ENCODE measurements around the gene TGM5.
"Not testable (repeated sequence)": the region's sequence is repeated elsewhere in the genome, so short reads cannot be mapped to it uniquely, and the experiment has no call there.

The TGM5 gene

DNA sequence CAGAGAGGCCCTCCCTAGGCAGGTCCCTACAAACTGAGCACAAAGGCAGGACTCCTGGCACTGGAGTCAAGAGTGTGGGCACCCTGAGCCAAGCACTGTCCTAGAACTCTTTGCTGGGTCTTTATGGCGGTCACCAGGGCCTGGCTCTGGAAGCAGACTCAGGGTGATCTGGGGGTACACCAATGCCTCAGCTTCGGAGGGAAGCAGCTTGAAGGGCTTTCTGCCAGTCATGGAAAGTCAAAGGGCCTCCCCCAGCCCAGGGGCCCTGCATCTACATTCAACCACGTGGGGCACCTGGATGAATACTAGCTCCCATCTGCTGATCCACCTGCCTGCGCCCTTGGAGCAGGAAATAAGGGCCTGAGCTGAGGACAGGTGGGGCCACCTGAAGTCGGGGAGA lies 53.3 kb downstream of the TGM5 start:
- DNase-seq, result no peak

DNA sequence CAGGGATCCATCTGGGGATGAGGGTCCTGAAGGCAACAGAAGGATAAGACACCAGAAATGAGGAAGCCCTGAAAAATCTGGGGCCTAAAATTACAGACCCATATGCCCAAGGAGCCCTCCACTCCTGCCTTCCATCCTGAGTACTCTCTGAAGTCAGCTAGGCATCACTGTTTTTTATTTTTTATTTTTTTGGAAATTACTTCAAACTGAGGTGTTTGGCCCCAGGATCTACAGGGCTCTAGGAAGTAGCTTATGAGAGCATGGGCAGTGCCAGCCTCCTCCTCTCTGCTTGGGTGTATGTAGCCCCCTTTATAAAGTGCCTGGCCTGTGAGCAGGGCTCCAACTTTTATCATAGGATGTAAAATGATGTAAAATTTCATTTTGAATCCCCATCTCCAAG lies 53.8 kb downstream of the TGM5 start:
- DNase-seq, result no peak

DNA sequence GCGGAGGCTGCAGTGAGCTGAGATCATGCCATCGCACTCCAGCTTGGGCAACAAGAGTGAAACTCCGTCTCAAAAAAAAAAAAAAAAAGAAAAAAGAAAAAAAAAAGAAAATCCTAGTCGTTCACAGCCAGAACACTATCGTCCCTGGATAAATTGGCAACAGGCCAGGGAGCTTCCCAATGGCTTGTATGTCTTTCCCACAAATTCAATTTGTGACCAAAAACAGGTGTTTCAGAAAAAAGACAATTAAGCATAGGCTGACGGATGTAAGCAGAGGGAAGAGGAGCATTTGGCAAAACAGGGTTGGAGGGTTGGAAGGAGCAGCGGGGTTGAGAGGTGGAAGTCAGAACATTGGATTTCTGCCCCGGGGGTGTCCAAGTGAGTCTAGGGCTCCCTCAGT lies 54.4 kb downstream of the TGM5 start:
- no peak for DNase-seq

DNA sequence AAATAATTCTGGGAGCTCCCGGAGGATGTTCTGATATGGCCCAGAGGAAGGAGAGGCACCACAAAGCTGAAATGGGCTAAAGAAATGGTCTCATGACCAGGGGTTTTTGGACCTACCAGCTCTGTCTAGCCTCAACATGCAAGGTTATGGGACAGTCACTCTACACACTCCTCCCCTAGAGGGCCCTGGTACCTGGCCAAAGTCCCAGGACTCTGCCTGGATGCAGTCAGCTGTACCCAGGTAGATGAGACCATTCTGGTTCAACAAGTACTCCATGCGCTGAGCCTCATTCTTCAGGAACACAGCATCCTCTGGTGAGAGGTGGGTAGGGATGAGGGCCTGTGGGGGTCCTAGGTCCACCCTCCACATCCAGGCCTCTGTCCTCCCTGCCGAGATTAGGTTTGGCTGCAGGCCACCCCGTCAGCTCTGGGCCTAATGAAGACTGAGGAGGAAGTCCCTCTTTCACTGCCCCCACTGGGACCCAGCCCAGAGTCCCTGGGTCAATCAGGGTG lies 55.4 kb downstream of the TGM5 start:
- no peak for DNase-seq

DNA sequence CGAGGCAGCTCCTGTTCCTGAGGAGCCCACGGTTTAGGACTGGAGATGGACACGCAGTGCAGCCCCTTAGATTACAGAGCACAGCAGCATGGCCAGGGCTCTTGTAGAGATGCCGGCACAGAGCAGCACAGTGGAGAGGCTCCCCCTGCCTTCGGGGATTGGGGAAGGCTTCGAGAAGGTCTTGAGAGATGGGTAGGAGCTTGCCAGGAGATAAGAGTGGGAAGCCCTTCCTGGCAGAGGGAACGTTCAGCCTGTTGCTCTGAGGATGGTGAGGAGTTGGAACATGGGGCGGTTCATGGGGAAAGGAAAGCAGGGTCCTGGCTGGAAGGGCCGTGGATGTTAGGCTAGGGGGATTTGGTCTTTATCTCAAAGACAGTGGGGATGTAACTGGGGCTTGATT lies 55.9 kb downstream of the TGM5 start:
- no peak for DNase-seq

DNA sequence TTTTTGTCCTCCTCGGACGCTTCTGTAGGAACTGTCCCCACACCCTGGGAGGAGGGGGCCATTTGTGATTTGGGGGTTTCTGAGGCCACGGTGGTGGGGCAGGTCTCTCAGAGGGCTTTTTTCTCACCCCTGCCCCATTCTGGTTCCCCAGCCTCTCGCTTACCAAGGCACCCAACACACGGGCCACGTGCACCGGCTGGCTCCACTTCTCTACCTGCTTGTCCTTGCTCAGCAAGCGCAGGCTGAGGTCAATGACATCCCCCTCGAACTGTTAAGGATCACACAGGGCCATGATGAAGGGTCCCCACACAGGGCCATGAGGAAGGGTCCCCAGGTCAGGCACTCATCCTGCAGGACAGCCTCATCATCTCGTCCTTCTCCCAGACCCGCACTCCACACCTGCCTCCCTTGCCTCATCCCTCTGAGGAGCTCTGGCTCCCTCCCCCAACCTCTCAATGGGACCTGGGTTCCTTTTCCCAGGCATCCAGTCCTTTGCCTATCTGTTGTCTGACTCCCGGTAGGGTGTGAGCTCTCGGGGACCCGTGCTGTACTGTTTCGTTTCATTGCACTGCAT lies 56.5 kb downstream of the TGM5 start:
- DNase-seq, result no peak

DNA sequence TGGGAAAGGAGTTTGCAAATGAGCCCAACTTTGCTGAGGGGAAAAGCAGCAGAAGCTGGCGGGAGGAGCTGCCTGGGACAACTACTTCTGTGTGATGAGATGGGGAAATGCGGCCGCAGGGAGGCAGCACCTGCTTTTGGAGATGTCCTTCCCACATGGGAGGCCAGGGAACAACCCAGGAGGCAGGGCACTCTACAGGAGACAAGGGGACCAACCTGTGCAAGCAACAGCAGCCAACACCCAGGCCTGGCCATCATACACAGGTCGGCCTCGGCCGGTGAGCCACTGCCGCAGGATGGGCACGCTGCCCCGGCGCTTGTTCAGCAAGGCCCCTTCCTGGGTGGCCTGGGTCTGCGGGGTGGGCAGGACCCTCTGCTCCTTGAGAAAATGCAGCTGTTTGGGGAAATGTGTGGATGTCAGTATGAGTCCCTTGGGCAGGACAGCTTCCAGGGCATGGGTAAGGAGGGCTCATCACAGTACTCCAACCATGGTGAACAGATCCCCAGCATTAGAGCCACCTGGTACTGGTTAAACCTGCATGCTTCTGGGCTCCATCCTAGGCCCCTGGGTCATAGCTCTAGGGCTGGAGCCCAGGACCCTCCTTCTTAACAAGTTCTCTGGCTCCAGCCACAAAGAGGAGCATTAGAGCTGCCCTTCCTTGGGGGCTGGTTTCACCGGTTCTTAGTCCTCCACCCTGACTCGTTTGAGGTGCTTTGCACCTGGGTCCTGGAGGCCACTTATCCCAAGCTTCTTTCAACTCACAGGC lies 57.5 kb downstream of the TGM5 start:
- DNase-seq, result no peak

DNA sequence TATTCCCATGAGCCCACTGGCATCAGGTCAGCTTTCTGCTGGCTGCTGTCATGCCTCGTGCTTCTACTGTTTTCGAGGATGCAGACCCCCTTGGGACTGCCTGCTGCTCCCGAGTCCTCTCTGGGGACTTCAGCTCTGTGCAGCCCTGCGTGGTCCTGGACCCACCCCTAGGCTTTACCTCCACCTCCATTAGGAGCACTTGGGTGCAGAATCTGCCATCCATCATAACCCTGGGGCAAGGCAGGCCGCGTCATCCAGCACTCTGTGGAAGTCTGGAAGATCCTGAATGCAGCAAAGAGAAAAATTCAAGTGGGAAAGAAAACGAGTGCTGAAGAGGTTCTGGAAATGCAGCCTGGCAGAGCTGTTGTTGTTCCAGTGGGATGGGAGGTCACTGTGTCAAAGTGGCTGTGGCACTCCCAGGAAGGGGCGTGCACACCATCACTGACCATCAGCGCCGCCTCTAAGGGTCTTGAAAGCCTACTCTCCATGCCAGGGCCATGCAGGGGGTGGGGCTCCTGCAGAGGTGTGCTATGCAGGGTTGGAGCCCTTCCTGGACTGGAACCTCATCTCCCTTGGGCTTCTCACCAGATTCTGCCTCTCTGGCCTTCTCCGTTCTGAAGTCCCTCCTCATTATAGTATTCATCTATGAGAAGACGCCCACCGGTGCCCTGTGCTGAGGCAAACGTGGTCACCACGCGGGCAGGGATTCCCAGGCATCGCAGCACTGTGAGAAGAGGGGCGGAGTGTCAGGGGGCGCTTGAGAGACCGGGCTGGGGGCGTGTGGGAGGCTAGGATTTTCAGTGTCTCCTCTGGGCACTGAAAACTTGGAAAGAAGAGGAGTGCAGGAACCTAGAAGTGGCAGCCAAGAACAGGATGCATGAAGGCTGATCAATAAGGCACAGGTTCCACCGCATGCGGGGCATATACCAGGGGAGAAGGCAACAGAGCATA lies 58.4 kb downstream of the TGM5 start:
- DNase-seq, result no peak

DNA sequence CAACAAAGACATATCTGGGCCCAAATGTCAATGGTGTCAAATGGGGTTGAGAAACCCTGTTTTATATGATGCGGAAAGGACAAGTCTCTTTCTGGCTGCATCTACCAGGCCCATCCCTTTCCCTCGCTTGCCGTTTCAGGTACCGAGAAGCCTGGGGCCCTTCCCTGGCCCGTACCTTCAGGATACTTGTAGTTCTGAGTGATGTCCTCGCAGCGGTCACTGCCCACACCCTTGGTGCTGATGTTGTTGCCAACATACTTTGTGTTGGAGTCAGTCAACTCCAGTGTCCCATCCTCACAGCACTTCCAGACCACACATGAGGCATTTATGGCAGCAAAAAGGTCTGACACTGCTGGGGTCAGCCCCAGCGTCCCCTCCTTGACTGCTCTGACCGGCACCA lies 59.7 kb downstream of the TGM5 start:
- no peak for DNase-seq

DNA sequence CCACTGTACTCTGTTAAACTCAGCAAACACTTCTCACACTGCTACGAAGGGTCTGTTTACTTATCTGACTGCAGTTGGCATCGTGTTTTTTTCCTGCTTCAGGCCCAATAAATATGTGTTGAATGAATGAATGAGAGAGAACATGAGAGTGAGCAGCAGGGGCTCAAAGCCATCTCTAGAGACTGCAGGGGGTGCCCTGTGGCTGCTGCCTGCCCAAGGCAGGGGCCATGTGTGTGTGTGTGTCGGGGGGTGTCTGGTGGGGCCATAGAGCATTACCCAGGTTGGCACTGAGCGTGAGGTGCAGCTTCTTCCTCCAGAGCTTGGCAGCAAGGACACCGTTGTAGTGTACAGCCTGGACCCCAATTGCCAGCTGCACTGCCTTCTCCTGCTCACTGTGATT lies 60.7 kb downstream of the TGM5 start:
- DNase-seq, result no peak

DNA sequence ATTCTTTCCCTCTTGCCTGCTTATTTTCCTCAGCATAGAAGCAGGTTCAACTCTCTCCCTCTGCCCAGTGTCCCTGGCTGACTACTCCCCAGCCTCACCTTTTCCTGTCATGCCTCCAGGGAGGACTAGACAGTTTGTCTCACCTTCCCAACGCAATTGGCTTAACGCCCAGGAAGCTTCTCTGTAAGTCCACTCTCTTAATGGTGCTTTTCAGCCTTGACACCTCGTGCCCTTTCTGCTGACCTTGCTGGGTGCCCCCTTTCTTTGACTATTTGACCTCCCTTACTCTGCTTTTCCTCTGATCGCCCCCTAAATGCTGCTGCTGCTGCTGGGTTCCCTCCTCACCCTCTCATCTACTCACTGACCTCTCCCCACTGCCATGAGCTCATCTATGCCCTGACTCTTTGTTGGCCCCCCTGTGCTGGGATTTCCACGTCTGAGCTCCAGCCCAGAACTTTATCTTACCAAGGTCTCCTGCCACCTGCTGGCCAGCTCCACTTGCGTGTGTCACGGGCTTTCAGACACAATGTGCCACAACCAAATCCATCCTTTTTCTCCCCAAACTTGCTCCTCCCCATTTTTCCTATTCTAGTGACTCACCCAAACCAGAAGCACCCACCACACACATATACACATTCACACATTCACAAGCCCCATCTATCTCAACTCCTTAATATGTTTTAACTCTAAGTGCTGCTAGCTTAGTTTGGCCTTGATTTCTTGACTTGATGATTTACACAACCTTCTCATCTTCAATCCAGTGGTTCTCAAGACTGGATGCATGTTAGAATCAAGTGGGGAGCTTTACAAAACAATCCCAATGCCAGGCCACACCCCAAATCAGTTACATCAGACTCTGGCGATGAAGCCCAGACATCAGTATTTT lies 62.5 kb downstream of the TGM5 start:
- DNase-seq, result no peak

DNA sequence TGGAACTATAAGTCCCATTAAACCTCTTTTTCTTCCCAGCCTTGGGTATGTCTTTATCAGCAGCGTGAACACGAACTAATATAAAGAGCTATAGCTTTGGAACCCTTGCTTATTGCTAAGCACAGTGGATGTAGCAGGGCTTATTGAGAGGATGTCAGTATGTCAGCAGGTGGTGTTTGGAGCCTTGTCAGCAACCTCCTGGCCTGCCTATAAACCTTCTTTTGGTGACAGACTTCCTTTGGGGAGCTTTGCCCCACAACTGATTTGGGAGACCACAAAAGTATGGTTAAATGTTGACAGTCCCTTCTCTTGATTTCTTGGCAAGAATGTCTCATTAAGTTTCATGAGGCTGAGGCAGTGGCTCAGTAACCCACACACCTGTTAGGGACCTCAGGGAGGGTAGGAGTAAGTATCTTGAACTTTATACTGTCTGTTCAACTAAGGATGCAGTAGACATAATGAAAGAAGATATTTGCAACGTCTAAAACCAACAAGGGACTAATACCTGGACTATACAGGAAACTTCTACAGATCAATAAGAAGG lies 66.7 kb downstream of the TGM5 start:
- DNase-seq, result no peak

DNA sequence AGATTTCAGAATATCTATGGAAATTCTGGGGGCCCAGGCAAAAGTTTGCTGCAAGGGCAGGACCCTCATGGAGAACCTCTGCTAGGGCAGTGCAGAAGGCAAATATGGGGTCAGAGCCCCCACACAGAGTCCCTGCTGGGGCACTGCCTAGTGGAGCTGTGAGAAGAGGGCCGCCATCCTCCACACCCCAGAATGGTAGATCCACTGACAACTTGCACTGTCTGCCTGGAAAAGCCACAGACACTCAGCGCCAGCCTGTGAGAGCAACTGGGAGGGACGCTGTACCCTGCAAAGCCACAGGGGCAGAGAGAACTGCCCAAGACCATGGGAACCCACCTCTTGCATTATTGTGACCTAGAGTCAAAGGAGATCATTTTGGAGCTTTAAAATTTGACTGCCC lies 67.7 kb downstream of the TGM5 start:
- DNase-seq, result no peak

DNA sequence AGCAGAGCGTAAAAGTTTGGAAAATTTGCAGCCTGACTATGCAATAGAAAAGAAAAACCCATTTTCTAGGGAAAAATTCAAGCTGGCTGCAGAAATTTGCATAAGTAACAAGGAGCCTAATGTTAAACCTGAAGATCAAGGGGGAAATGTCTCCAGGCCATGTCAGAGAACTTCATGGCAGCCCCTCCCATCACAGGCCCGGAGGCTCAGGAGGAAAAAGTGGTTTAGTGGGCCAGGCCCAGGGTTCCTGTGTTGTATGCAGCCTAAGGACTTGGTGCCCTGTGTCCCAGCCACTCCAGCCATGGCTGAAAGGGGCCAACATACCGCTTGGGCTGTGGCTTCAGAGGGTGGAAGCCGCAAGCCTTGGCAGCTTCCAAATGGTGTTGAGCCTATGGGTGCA lies 68.2 kb downstream of the TGM5 start:
- not testable (repeated sequence) for DNase-seq

DNA sequence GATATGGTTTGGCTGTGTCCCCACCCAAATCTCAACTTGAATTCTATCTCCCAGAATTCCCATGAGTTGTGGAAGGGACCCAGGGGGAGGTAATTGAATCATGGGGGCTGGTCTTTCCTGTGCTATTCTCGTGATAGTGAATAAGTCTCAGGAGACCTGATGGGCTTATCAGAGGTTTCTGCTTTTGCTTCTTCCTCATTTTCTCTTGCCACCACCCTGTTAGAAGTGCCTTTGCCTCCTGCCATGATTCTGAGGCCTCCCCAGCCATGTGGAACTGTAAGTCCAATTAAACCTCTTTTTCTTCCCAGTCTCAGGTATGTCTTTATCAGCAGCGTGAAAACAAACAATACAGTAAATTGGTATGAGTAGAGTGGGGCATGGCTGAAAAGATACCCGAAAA lies 69.0 kb downstream of the TGM5 start:
- DNase-seq, result not testable (repeated sequence)

DNA sequence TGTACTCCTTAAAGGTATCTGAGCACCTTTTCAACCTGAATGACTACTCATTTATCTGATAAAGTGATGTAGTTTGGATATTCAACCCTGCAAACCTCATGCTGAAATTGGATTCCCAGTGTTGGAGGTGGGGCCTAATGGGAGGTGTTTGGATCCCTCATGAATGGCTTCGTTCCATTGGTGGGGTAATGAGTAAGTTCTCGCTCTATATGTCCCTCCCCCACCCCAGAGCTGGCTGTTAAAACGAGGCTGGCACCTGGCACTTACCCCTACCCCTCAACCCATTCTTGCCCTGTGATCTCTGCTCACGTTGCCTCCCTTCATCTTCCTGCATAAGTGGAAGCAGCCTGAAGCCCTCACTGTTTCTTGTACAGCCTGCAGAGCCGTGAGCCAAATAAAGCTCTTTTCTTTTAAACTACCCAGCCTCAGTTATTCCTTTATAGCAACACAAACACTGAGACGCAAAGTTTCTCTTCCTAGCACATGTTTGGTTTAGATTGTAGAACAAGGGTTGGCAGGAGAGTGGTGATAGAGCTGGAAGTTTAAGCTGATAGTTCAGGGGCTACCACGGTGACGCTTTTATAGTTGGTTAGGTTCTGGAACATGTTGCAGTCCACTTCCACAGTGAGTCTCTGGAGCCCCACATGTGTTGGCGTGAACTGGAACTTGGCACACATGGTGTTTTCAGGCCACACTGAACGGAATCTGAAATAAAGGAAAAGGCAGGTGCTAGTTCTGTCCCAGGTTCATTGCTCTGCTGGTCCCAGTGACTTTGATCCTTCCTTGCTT lies 69.8 kb downstream of the TGM5 start:
- DNase-seq, result no peak

DNA sequence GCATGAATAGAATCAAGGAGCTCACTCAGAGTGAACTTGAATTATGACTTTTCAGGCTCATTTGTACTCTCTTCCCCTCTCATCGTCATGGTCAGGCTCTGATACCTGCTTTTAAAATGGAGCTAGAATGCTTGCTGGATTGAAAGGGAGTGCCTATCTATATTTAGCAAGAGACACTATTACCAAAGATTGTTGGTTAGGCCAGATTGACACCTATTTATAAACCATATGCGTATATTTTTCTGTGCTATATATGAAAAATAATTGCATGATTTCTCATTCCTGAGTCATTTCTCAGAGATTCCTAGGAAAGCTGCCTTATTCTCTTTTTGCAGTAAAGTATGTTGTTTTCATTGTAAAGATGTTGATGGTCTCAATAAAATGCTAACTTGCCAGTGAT lies 71.9 kb downstream of the TGM5 start:
- DNase-seq, result no peak

DNA sequence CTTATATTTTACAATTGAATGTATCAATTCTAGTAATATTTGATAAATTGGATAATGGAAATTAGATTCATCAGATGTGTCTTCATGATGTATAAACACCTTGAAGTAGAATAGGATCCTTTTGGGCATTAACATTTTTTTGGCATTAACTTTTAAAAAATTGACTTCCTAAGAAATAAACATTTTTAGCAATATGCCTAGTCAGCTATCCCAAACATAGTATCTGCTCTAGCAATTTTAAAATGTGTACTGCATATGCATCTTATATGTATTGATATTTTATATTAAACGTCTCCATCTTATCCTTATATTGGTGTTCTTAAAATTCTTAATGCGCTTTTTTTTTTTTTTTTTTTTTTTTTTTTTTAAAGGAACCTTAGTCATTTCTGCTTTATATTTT lies 73.0 kb downstream of the TGM5 start:
- DNase-seq, result no peak

DNA sequence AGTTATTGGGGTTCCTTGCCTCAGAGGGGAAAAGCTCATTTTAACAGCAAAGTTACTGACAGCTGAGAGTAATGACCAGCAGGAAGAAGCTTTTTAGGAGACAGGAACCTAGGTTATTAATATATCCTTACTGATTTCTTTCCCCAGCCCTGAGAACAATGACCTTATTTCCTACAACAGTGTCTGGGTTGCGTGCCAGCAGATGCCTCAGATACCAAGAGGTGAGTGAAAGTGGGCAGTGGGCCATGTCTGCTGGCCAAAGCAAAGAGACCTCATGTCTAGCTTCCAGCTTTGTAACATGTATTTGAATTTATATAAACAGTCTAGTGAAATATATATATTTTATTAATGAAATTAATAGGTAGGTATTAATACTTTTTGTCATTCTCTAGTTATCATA lies 76.5 kb downstream of the TGM5 start:
- DNase-seq, result no peak

DNA sequence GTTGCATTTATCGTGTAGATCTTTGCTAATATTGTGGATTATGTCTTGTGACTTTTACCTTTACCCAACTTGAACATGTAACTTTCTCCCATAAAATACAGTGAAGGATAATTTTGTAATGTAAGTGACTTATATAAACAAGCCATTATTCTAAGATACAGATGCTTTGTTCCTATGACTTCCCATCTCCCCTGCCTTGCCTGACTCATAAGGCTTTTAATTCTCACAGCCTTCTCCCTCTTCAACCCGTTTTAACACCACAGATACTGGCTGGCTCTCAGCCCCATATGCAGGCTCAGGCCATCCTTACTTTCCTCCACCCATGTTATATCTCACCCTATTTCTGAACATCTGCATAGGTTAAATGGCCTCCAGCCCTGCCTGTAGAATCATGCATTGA lies 77.4 kb downstream of the TGM5 start:
- DNase-seq, result no peak

DNA sequence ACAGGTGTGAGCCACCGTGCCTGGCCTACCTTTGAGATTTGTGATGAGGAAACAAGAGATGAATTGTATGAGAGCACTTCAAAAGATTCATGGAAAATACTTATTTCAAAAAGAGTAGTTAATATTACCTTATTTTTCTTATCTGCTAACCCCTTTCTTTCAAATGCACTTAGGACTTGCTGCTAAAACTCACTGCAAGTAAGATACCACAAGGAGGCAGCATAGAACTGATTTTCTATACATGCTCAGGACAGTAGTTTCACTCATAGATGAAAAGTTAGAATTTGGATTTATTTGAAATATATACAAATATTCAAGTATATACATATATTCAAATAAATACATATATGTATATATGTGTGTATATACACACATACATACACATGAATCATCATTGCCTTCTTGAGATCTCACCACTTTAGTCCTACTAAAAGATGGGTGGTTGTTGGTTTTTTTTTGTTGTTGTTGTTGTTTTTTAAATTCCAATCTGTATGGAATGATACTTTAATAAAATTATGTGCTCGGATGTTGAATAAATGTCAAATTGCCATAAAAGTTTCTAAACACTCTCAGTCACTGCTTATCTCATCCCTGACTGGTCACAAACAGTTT lies 79.1 kb downstream of the TGM5 start:
- no peak for DNase-seq
